ENCODE results near the gene METTL6.

GRCh38 chr3:15471861-15472260 is 44.5 kb upstream of the METTL6 start:
- TF ChIP-seq EZH2 (IDR thresholded peaks at IDR 0.05; ENCODE audit: insufficient read depth, poor library complexity, severe bottlenecking) (no peak), EZH2phosphoT487 (IDR thresholded peaks at IDR 0.05; ENCODE audit: insufficient read depth, low read depth) (no peak)

All from GM23248 (cell line).